ENCODE results near the gene ACAA1. TPM values are rescaled to one million over a fixed set of nuclear protein-coding genes. Genes with fewer than 3 reads are reported as not detected.

ACAA1 gene
- total and polyA plus RNA-seq, 12 donors = 76.4 to 136 (median 117) TPM

DNA sequence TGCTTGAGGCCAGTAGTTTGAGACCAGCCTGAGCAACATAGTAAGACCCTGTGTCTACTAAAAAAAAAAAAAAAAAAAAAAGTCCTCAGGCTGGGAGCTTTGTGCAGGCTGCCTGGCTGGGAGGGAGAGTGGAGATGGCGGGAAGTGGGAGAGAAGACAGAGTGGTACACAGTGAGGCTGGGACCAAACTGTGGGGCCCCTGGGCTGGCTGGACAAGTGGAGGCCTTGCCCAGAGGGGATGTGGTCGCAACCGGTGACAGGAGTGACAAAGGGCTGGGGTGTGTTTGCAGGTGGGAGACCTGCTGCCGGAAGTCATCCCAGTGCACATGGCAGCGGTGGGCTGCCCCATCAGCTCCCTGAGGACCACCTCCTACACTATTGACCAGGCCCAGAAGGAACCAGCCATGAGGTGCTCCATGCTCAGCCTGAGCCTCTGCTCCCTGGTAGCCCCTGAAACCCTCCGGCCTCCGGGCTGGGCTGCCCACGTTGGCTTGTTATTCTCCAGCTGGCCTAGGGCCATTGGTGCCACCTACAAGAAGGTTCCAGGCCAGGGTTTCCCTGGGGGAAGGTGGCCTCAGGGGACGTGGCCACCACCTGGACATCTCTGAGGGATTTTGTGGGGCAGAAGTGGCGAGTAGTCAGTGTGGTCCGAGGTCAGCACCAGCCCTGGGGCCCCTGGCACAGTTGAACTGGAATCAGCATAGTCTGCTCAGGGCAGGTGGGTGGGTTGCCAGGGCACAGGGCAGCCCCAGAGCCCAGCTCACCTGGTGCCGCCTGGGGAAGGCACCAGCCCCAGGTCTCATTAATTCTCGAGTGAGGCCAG lies 22.7 kb downstream of the ACAA1 start:
- Histone ChIP-seq H3K27ac (no peak overlapping the region), H3K36me3 (peaks cover 0 to 3% (median 0%) of the 10 kb centered on the region in 9 donors), H3K27me3 (peaks cover 0 to 6% (median 0%) of the 10 kb centered on the region in 7 donors), H3K4me1 (peaks cover 0 to 14% (median 4%) of the 10 kb centered on the region in 9 donors), H3K4me3 (no peak overlapping the region), H3K9me3 (no peaks in the 10 kb centered on the region)
- intact Hi-C loops (cut with DNase I) = loop anchor here in 3 of 10 donors (10.0 kb wide), 2 partner anchors 231 to 361 kb away; partner anchors contain the start of gene XYLB (in 2 of the 3)
- TF ChIP-seq, protein P1, sequence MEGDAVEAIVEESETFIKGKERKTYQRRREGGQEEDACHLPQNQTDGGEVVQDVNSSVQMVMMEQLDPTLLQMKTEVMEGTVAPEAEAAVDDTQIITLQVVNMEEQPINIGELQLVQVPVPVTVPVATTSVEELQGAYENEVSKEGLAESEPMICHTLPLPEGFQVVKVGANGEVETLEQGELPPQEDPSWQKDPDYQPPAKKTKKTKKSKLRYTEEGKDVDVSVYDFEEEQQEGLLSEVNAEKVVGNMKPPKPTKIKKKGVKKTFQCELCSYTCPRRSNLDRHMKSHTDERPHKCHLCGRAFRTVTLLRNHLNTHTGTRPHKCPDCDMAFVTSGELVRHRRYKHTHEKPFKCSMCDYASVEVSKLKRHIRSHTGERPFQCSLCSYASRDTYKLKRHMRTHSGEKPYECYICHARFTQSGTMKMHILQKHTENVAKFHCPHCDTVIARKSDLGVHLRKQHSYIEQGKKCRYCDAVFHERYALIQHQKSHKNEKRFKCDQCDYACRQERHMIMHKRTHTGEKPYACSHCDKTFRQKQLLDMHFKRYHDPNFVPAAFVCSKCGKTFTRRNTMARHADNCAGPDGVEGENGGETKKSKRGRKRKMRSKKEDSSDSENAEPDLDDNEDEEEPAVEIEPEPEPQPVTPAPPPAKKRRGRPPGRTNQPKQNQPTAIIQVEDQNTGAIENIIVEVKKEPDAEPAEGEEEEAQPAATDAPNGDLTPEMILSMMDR (IDR thresholded peaks at IDR 0.05) = no peak
- DNase-seq (no peak), ATAC-seq (no peak)
- 90 to 91% methylated on average over 12 to 13 of the region's 13 CpGs for WGBS, 2 donors

DNA sequence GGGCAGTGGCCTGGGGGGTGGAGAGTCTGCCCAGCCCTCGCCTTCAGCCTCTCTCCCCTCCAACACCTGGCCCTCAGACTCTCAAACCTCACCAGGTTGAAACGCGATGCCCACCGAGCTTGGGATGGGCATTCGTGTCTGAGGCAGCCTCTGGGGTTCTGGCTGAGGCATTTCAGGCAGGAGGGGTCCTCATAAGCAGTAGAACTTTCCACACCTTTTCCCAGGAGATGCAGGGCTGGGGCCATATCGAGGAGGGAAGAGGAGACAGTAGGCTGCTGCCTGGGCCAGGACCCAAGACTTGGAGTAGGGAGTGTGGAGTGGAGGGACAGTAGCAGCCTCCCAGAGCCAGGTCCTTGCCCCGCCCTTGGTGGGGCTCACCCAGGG lies 24.6 kb downstream of the ACAA1 start:
- DNase-seq = no peak
- H3K27ac ChIP-seq = no peak overlapping the region
- no peak overlapping the region for H3K4me3 ChIP-seq
- H3K36me3 ChIP-seq = no peaks in the 10 kb centered on the region
- intact Hi-C loops (cut with DNase I) = loop anchor here in 3 of 10 donors (10.0 kb wide), 2 partner anchors 232 to 362 kb away; partner anchors contain the start of gene XYLB (in 2 of the 3)
- no peak for ATAC-seq
- no peaks in the 10 kb centered on the region for H3K9me3 ChIP-seq
- peaks cover 0 to 6% (median 0%) of the 10 kb centered on the region in 7 donors for H3K27me3 ChIP-seq
- peaks cover 0 to 17% (median 3%) of the 10 kb centered on the region in 9 donors for H3K4me1 ChIP-seq
- TF ChIP-seq, protein P1 (IDR thresholded peaks at IDR 0.05) = no peak
- 86 to 92% methylated on average over 7 of the region's 7 CpGs for WGBS, 2 donors

DNA sequence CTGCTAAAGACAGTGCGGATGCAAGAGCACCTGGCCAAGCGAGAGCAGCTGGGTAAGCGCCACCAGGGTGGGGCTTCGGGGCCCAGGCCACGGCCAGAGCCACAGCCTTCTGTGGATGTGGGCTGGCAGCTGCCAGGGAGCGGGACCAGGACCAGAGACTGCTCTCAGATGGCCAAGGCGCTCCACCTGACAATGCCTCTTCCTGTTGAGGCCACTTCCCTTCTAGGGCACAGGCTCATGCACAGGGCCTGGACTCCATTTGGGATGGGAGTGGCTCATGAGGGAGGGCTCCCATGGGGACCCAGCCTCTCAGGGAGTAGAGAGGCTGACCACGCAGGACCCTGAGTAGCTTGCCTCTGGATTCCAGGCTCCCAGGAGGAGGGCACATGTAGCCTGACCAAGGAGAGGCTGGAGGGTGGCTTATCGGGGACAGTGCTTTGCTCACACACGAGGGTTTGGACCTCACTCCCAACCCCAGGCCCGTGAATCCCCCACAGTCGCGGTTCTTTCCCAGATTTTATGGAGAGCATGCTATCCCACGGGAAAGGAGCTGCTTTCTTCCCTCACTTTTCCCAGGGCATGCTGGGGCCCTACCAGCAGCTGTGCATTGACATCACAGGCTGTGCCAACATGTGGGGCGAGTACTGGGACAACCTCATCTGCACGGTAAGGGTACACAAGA lies 25.1 kb downstream of the ACAA1 start:
- intact Hi-C loops (cut with DNase I) = loop anchor here in 3 of 10 donors (10.0 kb wide), 2 partner anchors 233 to 363 kb away; partner anchors contain the start of gene XYLB (in 2 of the 3)
- Histone ChIP-seq H3K4me3 (no peak overlapping the region), H3K9me3 (no peaks in the 10 kb centered on the region), H3K4me1 (peaks cover 0 to 18% (median 0%) of the 10 kb centered on the region in 9 donors), H3K36me3 (no peaks in the 10 kb centered on the region), H3K27ac (no peak overlapping the region), H3K27me3 (peaks cover 0 to 6% (median 0%) of the 10 kb centered on the region in 7 donors)
- TF ChIP-seq, protein P1 (IDR thresholded peaks at IDR 0.05) = no peak
- DNase-seq (no peak), ATAC-seq (no peak)
- WGBS, 2 donors = 79 to 85% methylated on average over 16 of the region's 16 CpGs

DNA sequence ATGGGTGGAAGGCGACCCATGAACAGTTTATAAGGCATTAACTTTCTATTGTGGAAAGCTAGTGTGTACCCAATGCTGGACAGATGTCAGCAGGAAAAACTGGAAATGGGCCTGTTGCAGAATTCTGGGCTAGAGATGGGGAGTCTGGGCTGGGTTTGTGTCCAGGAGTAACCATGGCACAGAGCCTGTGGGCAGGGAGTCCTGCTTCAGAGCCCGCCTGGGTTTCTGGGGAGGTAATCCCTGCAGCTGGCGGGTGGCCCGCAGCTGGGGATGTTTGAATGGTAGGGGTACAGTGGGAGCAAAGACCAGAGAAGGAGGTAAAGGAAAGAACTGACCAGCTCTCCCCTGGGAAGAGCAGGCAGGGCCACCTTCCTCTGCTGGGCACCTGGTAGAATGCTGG lies 25.7 kb downstream of the ACAA1 start:
- no peak overlapping the region for H3K27ac ChIP-seq
- no peak for ATAC-seq
- intact Hi-C loops (cut with DNase I) = loop anchor here in 3 of 10 donors (10.0 kb wide), 2 partner anchors 234 to 364 kb away; partner anchors contain the start of gene XYLB (in 2 of the 3)
- no peak for DNase-seq
- peaks cover 0 to under 1% (median 0%) of the 10 kb centered on the region in 11 donors for H3K9me3 ChIP-seq
- peaks cover 0 to 18% (median 0%) of the 10 kb centered on the region in 9 donors for H3K4me1 ChIP-seq
- TF ChIP-seq, protein P1 (IDR thresholded peaks at IDR 0.05) = no peak
- no peaks in the 10 kb centered on the region for H3K36me3 ChIP-seq
- no peak overlapping the region for H3K4me3 ChIP-seq
- WGBS, 2 donors = 96 to 97% methylated on average over 4 of the region's 4 CpGs
- peaks cover 0 to 6% (median 0%) of the 10 kb centered on the region in 7 donors for H3K27me3 ChIP-seq
